ENCODE measurements around the gene PIGQ.
A peak's percentile ranks its signal among the peaks of the same experiment; 100 is the strongest.

PIGQ gene

GRCh38 chr16:610513-611381 is 41.0 kb downstream of the PIGQ start:
- DNase-seq: peak; percentile 31

GRCh38 chr16:615122-615521 is 45.4 kb downstream of the PIGQ start:
- DNase-seq: no peak

GRCh38 chr16:616733-617586 is 47.2 kb downstream of the PIGQ start:
- no peak for DNase-seq

GRCh38 chr16:617855-618254 is 48.1 kb downstream of the PIGQ start:
- no peak for DNase-seq

GRCh38 chr16:619476-620100 is 49.8 kb downstream of the PIGQ start:
- DNase-seq: no peak

GRCh38 chr16:620700-621525 is 51.1 kb downstream of the PIGQ start:
- no peak for DNase-seq

GRCh38 chr16:621526-622105 is 51.8 kb downstream of the PIGQ start:
- DNase-seq: no peak

GRCh38 chr16:622920-623280 is 53.1 kb downstream of the PIGQ start:
- no peak for DNase-seq

- DNase-seq: no peak
Measured at GRCh38 chr16:624526-625070, 54.8 kb downstream of the PIGQ start.

GRCh38 chr16:625117-625976 is 55.6 kb downstream of the PIGQ start:
- no peak for DNase-seq

- DNase-seq: no peak
Measured at GRCh38 chr16:625977-626765, 56.4 kb downstream of the PIGQ start.

- DNase-seq: no peak
Measured at GRCh38 chr16:626787-627453, 57.2 kb downstream of the PIGQ start.

- DNase-seq: no peak
Measured at GRCh38 chr16:627454-628239, 57.9 kb downstream of the PIGQ start.

- no peak for DNase-seq
Measured at GRCh38 chr16:628321-629061, 58.7 kb downstream of the PIGQ start.

- DNase-seq: no peak
Measured at GRCh38 chr16:629185-629832, 59.5 kb downstream of the PIGQ start.

GRCh38 chr16:629833-630248 is 60.1 kb downstream of the PIGQ start:
- DNase-seq: no peak

- no peak for DNase-seq
Measured at GRCh38 chr16:630249-630814, 60.6 kb downstream of the PIGQ start.
